Glomerular endothelial cell (primary cell): ENCODE measurements around the gene PRR36. TPM values are rescaled to one million over a fixed set of nuclear protein-coding genes. Genes with fewer than 3 reads are reported as not detected.
"Not testable (repeated sequence)": the region's sequence is repeated elsewhere in the genome, so short reads cannot be mapped to it uniquely, and the experiment has no call there.

ENCODE experiments used
- DNase-seq: peaks from one replicate; pipeline ENCODE4 v3.0.0-alpha.2; 2011; ENCODE audit warnings: low read depth, low spot score; ENCODE audit errors: extremely low read depth
- total RNA-seq: library from RNA; depleted of rRNA; stranded (reverse); fragments of >200 nt; gene quantifications from 2 replicates; pipeline ENCODE4 v1.2.3, GENCODE V29; 2015

The PRR36 gene
- total RNA-seq, 1 donor from 2014 or later, result not detected

GRCh38 chr19:7861619-7862412, 12.4 kb downstream of the PRR36 start:
- DNase-seq, result no peak

GRCh38 chr19:7860714-7861618, 13.2 kb downstream of the PRR36 start:
- DNase-seq, result no peak

- no peak for DNase-seq
Observed at GRCh38 chr19:7859831-7860713, 14.1 kb downstream of the PRR36 start.

GRCh38 chr19:7859087-7859486, 15.1 kb downstream of the PRR36 start:
- not testable (repeated sequence) for DNase-seq

GRCh38 chr19:7858109-7858770, 15.9 kb downstream of the PRR36 start:
- DNase-seq, result no peak

- DNase-seq, result no peak
Observed at GRCh38 chr19:7857727-7858108, 16.5 kb downstream of the PRR36 start.

- DNase-seq, result no peak
Observed at GRCh38 chr19:7856679-7857663, 17.2 kb downstream of the PRR36 start.

- no peak for DNase-seq
Observed at GRCh38 chr19:7856109-7856591, 18.0 kb downstream of the PRR36 start.

GRCh38 chr19:7855426-7856108, 18.6 kb downstream of the PRR36 start:
- no peak for DNase-seq

GRCh38 chr19:7853770-7854128, 20.4 kb downstream of the PRR36 start:
- DNase-seq, result no peak

GRCh38 chr19:7852851-7853769, 21.1 kb downstream of the PRR36 start:
- no peak for DNase-seq

- no peak for DNase-seq
Observed at GRCh38 chr19:7851623-7852500, 22.3 kb downstream of the PRR36 start.

- DNase-seq, result no peak
Observed at GRCh38 chr19:7850945-7851622, 23.1 kb downstream of the PRR36 start.

GRCh38 chr19:7850000-7850813, 24.0 kb downstream of the PRR36 start:
- DNase-seq, result no peak

GRCh38 chr19:7849631-7849999, 24.6 kb downstream of the PRR36 start:
- no peak for DNase-seq
